ENCODE measurements around the gene CCNY.

- no peak for TF ChIP-seq POLR2AphosphoS5 (IDR thresholded peaks at IDR 0.05; ENCODE audit: low read depth, low read length)
- TF ChIP-seq POLR2A (IDR thresholded peaks at IDR 0.05; ENCODE audit: low read depth, low read length): no peak
- TF ChIP-seq POU2F2 (IDR thresholded peaks at IDR 0.05; ENCODE audit: low read depth, low read length): no peak
- no peak for TF ChIP-seq PAX5 (IDR thresholded peaks at IDR 0.05; ENCODE audit: insufficient read depth, low read length, severe bottlenecking)
- TF ChIP-seq TAF1 (IDR thresholded peaks at IDR 0.05; ENCODE audit: low read depth, low read length): no peak
These were observed 210.5 kb downstream of the CCNY start for GRCh38 chr10:35546824-35547225.

Data from GM12891 (cell line).